Cardiac fibroblast (primary cell): ENCODE data around the gene SLC6A17.

Experiments
- DNase-seq, 2 donors: peaks; one replicate each; pipeline versions ENCODE4 v3.0.0 to v3.0.0-alpha.2; 2010; ENCODE audit warnings: low read depth in 2 of 2
- H3K4me3 ChIP-seq, 2 donors: replicated peaks in 1 of 2; 1 replicate in 1 of 2; 2 replicates in 1 of 2; pipeline ENCODE4 v1.5.1; 2011; ENCODE audit warnings: low read depth in 2 of 2, low read length in 2 of 2, mild to moderate bottlenecking in 2 of 2, moderate library complexity in 1 of 2
- CTCF ChIP-seq: IDR thresholded peaks from one replicate; pipeline ENCODE4 v1.5.1; 2011; ENCODE audit warnings: low read depth, mild to moderate bottlenecking, low read length, inconsistent platforms

Gene SLC6A17

GRCh38 chr1:110120960-110121561, 29.2 kb upstream of the SLC6A17 start:
- no peak overlapping the region for H3K4me3 ChIP-seq
- TF ChIP-seq CTCF: no peak
- DNase-seq: no peak

- no peak overlapping the region for H3K4me3 ChIP-seq
- no peak for TF ChIP-seq CTCF
- DNase-seq: peak in 1 of 2 donors; percentile 38
Measured at GRCh38 chr1:110123224-110123623, 27.1 kb upstream of the SLC6A17 start.

GRCh38 chr1:110125810-110126209, 24.5 kb upstream of the SLC6A17 start:
- TF ChIP-seq CTCF: no peak
- no peak overlapping the region for H3K4me3 ChIP-seq
- DNase-seq: no peak

- H3K4me3 ChIP-seq: no peak overlapping the region
- DNase-seq: peak in 1 of 2 donors; percentile 24
- peak; percentile 8 for TF ChIP-seq CTCF
Measured at GRCh38 chr1:110130113-110130591, 20.1 kb upstream of the SLC6A17 start.

GRCh38 chr1:110130989-110131388, 19.3 kb upstream of the SLC6A17 start:
- TF ChIP-seq CTCF: no peak
- no peak for DNase-seq
- no peak overlapping the region for H3K4me3 ChIP-seq

- TF ChIP-seq CTCF: no peak
- no peak overlapping the region for H3K4me3 ChIP-seq
- DNase-seq: no peak
Measured at GRCh38 chr1:110132682-110133081, 17.6 kb upstream of the SLC6A17 start.

GRCh38 chr1:110133436-110133835, 16.9 kb upstream of the SLC6A17 start:
- TF ChIP-seq CTCF: no peak

More at GRCh38 chr1:110133436-110133835, 16.9 kb upstream of the SLC6A17 start:
- peak in 1 of 2 donors; percentile 11 for DNase-seq
- no peak overlapping the region for H3K4me3 ChIP-seq
